Daoy (cell line): Measurements from ENCODE around the gene PAX5. TPM values are rescaled to one million over a fixed set of nuclear protein-coding genes. Genes with fewer than 3 reads are reported as not detected.
"Not testable (repeated sequence)": the region's sequence is repeated elsewhere in the genome, so short reads cannot be mapped to it uniquely, and the experiment has no call there.

Experiments used
- DNase-seq: peaks from one replicate; pipeline ENCODE4 v3.0.0-alpha.2; 2015; ENCODE audit warnings: low read depth
- total RNA-seq: library from RNA; depleted of rRNA; stranded (reverse); fragments of >200 nt; shearing (Covaris generic); gene quantifications from 2 replicates; pipeline ENCODE4 v1.2.3, GENCODE V29; 2014; rRNA removed

Gene PAX5
- total RNA-seq: under 0.01 and 0.17 TPM in 2 replicates

GRCh38 chr9:37033682-37034304 lies at the start of gene PAX5:
Gene PAX5 (minus strand): TSS chr9:37034268. CDS start chr9:37034031, 237 bp downstream.
- no peak for DNase-seq

- DNase-seq: no peak
These were observed 49.6 kb upstream of the PAX5 start for GRCh38 chr9:37083654-37084053.

GRCh38 chr9:37082214-37082765 lies 48.2 kb upstream of the PAX5 start:
- DNase-seq: peak; percentile 18

GRCh38 chr9:37081507-37081906 lies 47.4 kb upstream of the PAX5 start:
- not testable (repeated sequence) for DNase-seq

GRCh38 chr9:37080165-37080628 lies 46.1 kb upstream of the PAX5 start:
- not testable (repeated sequence) for DNase-seq

- peak; percentile 98 for DNase-seq
These were observed 45.5 kb upstream of the PAX5 start for GRCh38 chr9:37079370-37080164.

GRCh38 chr9:37074790-37075189 lies 40.7 kb upstream of the PAX5 start:
- not testable (repeated sequence) for DNase-seq

GRCh38 chr9:37066139-37066725 lies 32.2 kb upstream of the PAX5 start:
- no peak for DNase-seq

GRCh38 chr9:37062336-37062735 lies 28.3 kb upstream of the PAX5 start:
- DNase-seq: no peak

GRCh38 chr9:37061768-37062167 lies 27.7 kb upstream of the PAX5 start:
- DNase-seq: peak; percentile 69

- DNase-seq: no peak
These were observed 26.8 kb upstream of the PAX5 start for GRCh38 chr9:37060833-37061232.

GRCh38 chr9:37056046-37056920 lies 22.2 kb upstream of the PAX5 start:
- no peak for DNase-seq

GRCh38 chr9:37054363-37054720 lies 20.3 kb upstream of the PAX5 start:
- not testable (repeated sequence) for DNase-seq

- DNase-seq: no peak
These were observed 19.8 kb upstream of the PAX5 start for GRCh38 chr9:37053684-37054362.

GRCh38 chr9:37046683-37047082 lies 12.6 kb upstream of the PAX5 start:
- DNase-seq: no peak

GRCh38 chr9:37042421-37042820 lies 8.4 kb upstream of the PAX5 start:
- DNase-seq: no peak

GRCh38 chr9:37040508-37041127 lies 6.5 kb upstream of the PAX5 start:
- DNase-seq: no peak

GRCh38 chr9:37038943-37039464 lies 4.9 kb upstream of the PAX5 start:
- no peak for DNase-seq

GRCh38 chr9:37038302-37038942 lies 4.4 kb upstream of the PAX5 start:
- DNase-seq: no peak
